ENCODE data around the gene SINHCAF.

The SINHCAF gene

GRCh38 chr12:31310488-31310887, 15.5 kb downstream of the SINHCAF start:
- H3K27ac ChIP-seq, result no peak overlapping the region
- DNase-seq, result no peak
- in situ Hi-C loops (cut with HindIII; ENCODE audit: low pct_ligation_motif_present, low sequenced_read_pairs), result no loop called here
- no peak overlapping the region for H3K4me3 ChIP-seq (ENCODE audit: low read depth, low read length)
- TF ChIP-seq CTCF (IDR thresholded peaks at IDR 0.05; ENCODE audit: low read depth, low read length, missing control alignments), result no peak
- no peaks in the 10 kb centered on the region for H3K36me3 ChIP-seq (replicated peaks)
- H3K27me3 ChIP-seq (replicated peaks), result no peaks in the 10 kb centered on the region

GRCh38 chr12:31309279-31309678, 16.7 kb downstream of the SINHCAF start:
- no peak for DNase-seq
- no peak overlapping the region for H3K4me3 ChIP-seq (ENCODE audit: low read depth, low read length)
- H3K27ac ChIP-seq, result no peak overlapping the region
- peaks cover 8% of the 10 kb centered on the region for H3K36me3 ChIP-seq (replicated peaks)
- H3K27me3 ChIP-seq (replicated peaks), result no peaks in the 10 kb centered on the region
- in situ Hi-C loops (cut with HindIII; ENCODE audit: low pct_ligation_motif_present, low sequenced_read_pairs), result no loop called here
- no peak for TF ChIP-seq CTCF (IDR thresholded peaks at IDR 0.05; ENCODE audit: low read depth, low read length, missing control alignments)

- no peak for DNase-seq
- in situ Hi-C loops (cut with HindIII; ENCODE audit: low pct_ligation_motif_present, low sequenced_read_pairs), result no loop called here
- H3K27me3 ChIP-seq (replicated peaks), result no peaks in the 10 kb centered on the region
- no peak for TF ChIP-seq CTCF (IDR thresholded peaks at IDR 0.05; ENCODE audit: low read depth, low read length, missing control alignments)
- no peak overlapping the region for H3K4me3 ChIP-seq (ENCODE audit: low read depth, low read length)
- H3K27ac ChIP-seq, result no peak overlapping the region
- H3K36me3 ChIP-seq (replicated peaks), result peaks cover 12% of the 10 kb centered on the region
These were observed 17.8 kb downstream of the SINHCAF start for GRCh38 chr12:31308116-31308515.

- Histone ChIP-seq H3K4me3 (ENCODE audit: low read depth, low read length) (no peak overlapping the region), H3K36me3 (replicated peaks) (peaks cover 12% of the 10 kb centered on the region), H3K27me3 (replicated peaks) (no peaks in the 10 kb centered on the region), H3K27ac (no peak overlapping the region)
- in situ Hi-C loops (cut with HindIII; ENCODE audit: low pct_ligation_motif_present, low sequenced_read_pairs), result no loop called here
- no peak for DNase-seq
- no peak for TF ChIP-seq CTCF (IDR thresholded peaks at IDR 0.05; ENCODE audit: low read depth, low read length, missing control alignments)
These were observed 19.1 kb downstream of the SINHCAF start for GRCh38 chr12:31306866-31307265.

GRCh38 chr12:31303466-31303865, 22.5 kb downstream of the SINHCAF start:
- in situ Hi-C loops (cut with HindIII; ENCODE audit: low pct_ligation_motif_present, low sequenced_read_pairs), result no loop called here
- Histone ChIP-seq H3K36me3 (replicated peaks) (peaks cover 18% of the 10 kb centered on the region), H3K27me3 (replicated peaks) (no peaks in the 10 kb centered on the region), H3K27ac (no peak overlapping the region), H3K4me3 (ENCODE audit: low read depth, low read length) (no peak overlapping the region)
- DNase-seq, result no peak
- no peak for TF ChIP-seq CTCF (IDR thresholded peaks at IDR 0.05; ENCODE audit: low read depth, low read length, missing control alignments)

- no peak overlapping the region for H3K4me3 ChIP-seq (ENCODE audit: low read depth, low read length)
- no peak overlapping the region for H3K27ac ChIP-seq
- in situ Hi-C loops (cut with HindIII; ENCODE audit: low pct_ligation_motif_present, low sequenced_read_pairs), result no loop called here
- no peak for DNase-seq
- no peak for TF ChIP-seq CTCF (IDR thresholded peaks at IDR 0.05; ENCODE audit: low read depth, low read length, missing control alignments)
- no peaks in the 10 kb centered on the region for H3K27me3 ChIP-seq (replicated peaks)
- H3K36me3 ChIP-seq (replicated peaks), result peaks cover 29% of the 10 kb centered on the region
These were observed 24.6 kb downstream of the SINHCAF start for GRCh38 chr12:31301311-31301710.
